ENCODE measurements around the gene RANBP10.

The RANBP10 gene

GRCh38 chr16:67843343-67843765 is 37.0 kb upstream of the RANBP10 start:
- Histone ChIP-seq H3K4me3 (ENCODE audit: insufficient read depth, low read length, poor library complexity, severe bottlenecking) (peak overlapping the region; percentile 85), H3K4me2 (ENCODE audit: low read depth, low read length, poor library complexity, severe bottlenecking) (peak overlapping the region; percentile 85), H3F3A (ENCODE audit: insufficient read depth) (peaks cover 22% of the 10 kb centered on the region), H3K27me3 (ENCODE audit: low read length) (no peaks in the 10 kb centered on the region), H2AFZ (ENCODE audit: low read depth, low read length, severe bottlenecking) (no peak overlapping the region), H3K9ac (ENCODE audit: low read length) (peak overlapping the region; percentile 96), H3K79me2 (ENCODE audit: insufficient read depth, low read length) (peaks cover 41% of the 10 kb centered on the region), H4K20me1 (ENCODE audit: low read depth, low read length) (peaks cover 5% of the 10 kb centered on the region; the same call in 1 of the 2 replicates), H3K27ac (ENCODE audit: low read depth, low read length) (peak overlapping the region; percentile 92), H3K9me2 (replicated peaks; ENCODE audit: insufficient read depth, low read length) (no peaks in the 10 kb centered on the region), H3K36me3 (ENCODE audit: low read length) (no peaks in the 10 kb centered on the region), H3K9me3 (ENCODE audit: insufficient read depth, low read length) (no peaks in the 10 kb centered on the region)
- TF ChIP-seq CTCF (IDR thresholded peaks at IDR 0.05; ENCODE audit: insufficient read depth, low read length, poor library complexity, severe bottlenecking): no peak
- TF ChIP-seq EZH2phosphoT487 (conservative IDR thresholded peaks at IDR 0.05; ENCODE audit: low read length): no peak

- no peaks in the 10 kb centered on the region for H3K9me3 ChIP-seq (ENCODE audit: insufficient read depth, low read length)
- H3F3A ChIP-seq (ENCODE audit: insufficient read depth): peaks cover 22% of the 10 kb centered on the region
- H3K79me2 ChIP-seq (ENCODE audit: insufficient read depth, low read length): peaks cover 35% of the 10 kb centered on the region
- peak overlapping the region; percentile 46 for H2AFZ ChIP-seq (ENCODE audit: low read depth, low read length, severe bottlenecking)
- H3K27me3 ChIP-seq (ENCODE audit: low read length): no peaks in the 10 kb centered on the region
- TF ChIP-seq EZH2phosphoT487 (conservative IDR thresholded peaks at IDR 0.05; ENCODE audit: low read length) (no peak), CTCF (IDR thresholded peaks at IDR 0.05; ENCODE audit: insufficient read depth, low read length, poor library complexity, severe bottlenecking) (peak; percentile 37)
- H3K36me3 ChIP-seq (ENCODE audit: low read length): no peaks in the 10 kb centered on the region
- peak overlapping the region; percentile 92 for H3K27ac ChIP-seq (ENCODE audit: low read depth, low read length)
- peak overlapping the region; percentile 85 for H3K4me3 ChIP-seq (ENCODE audit: insufficient read depth, low read length, poor library complexity, severe bottlenecking)
- H3K4me2 ChIP-seq (ENCODE audit: low read depth, low read length, poor library complexity, severe bottlenecking): peak overlapping the region; percentile 85
- peaks cover 3% of the 10 kb centered on the region; the same call in 1 of the 2 replicates for H4K20me1 ChIP-seq (ENCODE audit: low read depth, low read length)
- peak overlapping the region; percentile 96 for H3K9ac ChIP-seq (ENCODE audit: low read length)
- no peaks in the 10 kb centered on the region for H3K9me2 ChIP-seq (replicated peaks; ENCODE audit: insufficient read depth, low read length)
These were observed 36.4 kb upstream of the RANBP10 start for GRCh38 chr16:67842509-67843342.

- H4K20me1 ChIP-seq (ENCODE audit: low read depth, low read length): no peaks in the 10 kb centered on the region
- H3K4me3 ChIP-seq (ENCODE audit: insufficient read depth, low read length, poor library complexity, severe bottlenecking): peak within 1 kb of the TSS; percentile 85
- H3K9me2 ChIP-seq (replicated peaks; ENCODE audit: insufficient read depth, low read length): no peaks in the 10 kb centered on the region
- peak within 1 kb of the TSS; percentile 85 for H3K4me2 ChIP-seq (ENCODE audit: low read depth, low read length, poor library complexity, severe bottlenecking)
- peaks cover 22% of the 10 kb centered on the region for H3F3A ChIP-seq (ENCODE audit: insufficient read depth)
- peak within 1 kb of the TSS; percentile 99 for H2AFZ ChIP-seq (ENCODE audit: low read depth, low read length, severe bottlenecking)
- no peaks in the 10 kb centered on the region for H3K27me3 ChIP-seq (ENCODE audit: low read length)
- TF ChIP-seq CTCF (IDR thresholded peaks at IDR 0.05; ENCODE audit: insufficient read depth, low read length, poor library complexity, severe bottlenecking) (peak; percentile 52), EZH2phosphoT487 (conservative IDR thresholded peaks at IDR 0.05; ENCODE audit: low read length) (no peak)
- peaks cover 27% of the 10 kb centered on the region for H3K79me2 ChIP-seq (ENCODE audit: insufficient read depth, low read length)
- no peaks in the 10 kb centered on the region for H3K36me3 ChIP-seq (ENCODE audit: low read length)
- no peaks in the 10 kb centered on the region for H3K9me3 ChIP-seq (ENCODE audit: insufficient read depth, low read length)
- H3K9ac ChIP-seq (ENCODE audit: low read length): peak within 1 kb of the TSS; percentile 96
- peak within 1 kb of the TSS; percentile 92 for H3K27ac ChIP-seq (ENCODE audit: low read depth, low read length)
These were observed 35.6 kb upstream of the RANBP10 start, which contains the start of gene THAP11 for GRCh38 chr16:67841816-67842508. Gene THAP11 (plus strand): TSS chr16:67842320. CDS start chr16:67842555, 235 bp downstream.
